ENCODE results near the gene ANKRD10.
A peak's percentile ranks its signal among the peaks of the same experiment; 100 is the strongest.

Gene ANKRD10

DNA sequence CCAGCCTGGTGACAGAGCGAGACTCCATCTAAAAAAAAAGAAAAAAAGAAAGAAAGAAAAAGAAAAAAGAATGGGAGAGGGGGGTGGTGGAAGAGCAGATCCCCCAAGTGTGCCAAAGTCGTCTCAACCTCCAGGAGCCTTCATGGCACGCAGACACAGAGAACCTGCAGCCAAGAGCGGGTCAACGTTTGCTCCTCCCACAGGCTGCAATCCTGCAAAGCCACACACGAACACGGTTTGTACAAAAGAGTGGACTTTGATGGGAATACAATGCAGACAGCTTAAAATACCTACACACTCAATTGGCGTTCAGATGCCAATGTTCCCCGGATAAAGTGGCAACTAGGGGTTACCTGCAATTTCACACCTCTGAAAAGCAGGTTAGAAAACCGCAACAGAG lies 29.4 kb downstream of the ANKRD10 start:
- no peak for DNase-seq

DNA sequence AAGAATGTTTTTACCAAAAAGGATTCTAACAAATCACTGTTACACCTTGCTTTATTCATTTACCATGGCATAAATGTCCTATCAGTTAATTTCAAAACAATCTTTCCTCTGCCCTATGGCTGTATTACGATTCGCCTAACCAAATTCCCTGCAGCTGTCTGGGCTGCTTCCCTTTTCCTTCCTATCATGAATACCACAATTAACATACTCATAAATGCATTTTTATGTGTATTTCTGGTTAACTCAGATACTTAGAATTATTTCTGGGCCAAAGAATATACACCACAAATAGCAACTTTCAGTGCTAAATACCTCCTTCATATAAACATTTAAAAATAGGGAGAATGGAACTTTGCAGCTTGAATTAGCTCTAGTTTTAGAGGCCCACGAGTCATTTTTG lies 30.4 kb downstream of the ANKRD10 start:
- no peak for DNase-seq

DNA sequence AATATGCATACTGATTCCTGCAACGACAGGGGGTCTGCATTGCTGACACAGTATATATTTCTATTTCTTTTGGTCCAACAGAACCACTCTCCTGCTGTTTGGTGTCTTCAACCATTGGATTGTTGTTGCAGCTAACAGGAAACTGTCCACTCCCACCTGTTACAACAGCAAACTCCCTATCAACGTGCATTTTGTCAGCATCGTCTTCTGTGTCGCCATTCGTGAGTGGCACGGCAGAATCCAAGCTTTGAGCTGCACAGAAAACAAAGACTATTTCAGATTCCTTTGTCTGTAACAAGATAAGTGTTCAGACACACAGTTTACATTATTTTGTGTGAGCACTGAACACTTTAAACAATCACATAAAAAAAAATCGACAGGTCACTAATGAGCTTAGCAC lies 31.3 kb downstream of the ANKRD10 start:
- DNase-seq: no peak

DNA sequence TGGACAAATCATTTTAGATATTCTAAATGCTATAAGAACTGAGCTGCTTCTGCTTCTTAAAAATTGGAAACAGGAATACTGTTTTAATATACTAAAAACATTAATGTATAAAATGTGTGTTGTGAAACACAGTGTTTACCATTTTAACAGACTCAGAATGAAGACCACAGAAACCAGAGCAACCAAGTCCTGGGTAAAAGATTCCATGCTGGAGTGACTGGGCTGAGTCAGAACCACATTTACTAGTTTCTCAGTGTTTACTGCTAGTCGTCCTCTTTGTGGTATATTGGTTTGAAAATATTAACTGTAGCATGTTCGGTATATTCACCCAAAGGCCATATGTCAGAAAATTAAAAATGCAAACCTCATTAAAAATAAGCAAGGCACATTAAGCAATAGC lies 31.9 kb downstream of the ANKRD10 start:
- DNase-seq: no peak

DNA sequence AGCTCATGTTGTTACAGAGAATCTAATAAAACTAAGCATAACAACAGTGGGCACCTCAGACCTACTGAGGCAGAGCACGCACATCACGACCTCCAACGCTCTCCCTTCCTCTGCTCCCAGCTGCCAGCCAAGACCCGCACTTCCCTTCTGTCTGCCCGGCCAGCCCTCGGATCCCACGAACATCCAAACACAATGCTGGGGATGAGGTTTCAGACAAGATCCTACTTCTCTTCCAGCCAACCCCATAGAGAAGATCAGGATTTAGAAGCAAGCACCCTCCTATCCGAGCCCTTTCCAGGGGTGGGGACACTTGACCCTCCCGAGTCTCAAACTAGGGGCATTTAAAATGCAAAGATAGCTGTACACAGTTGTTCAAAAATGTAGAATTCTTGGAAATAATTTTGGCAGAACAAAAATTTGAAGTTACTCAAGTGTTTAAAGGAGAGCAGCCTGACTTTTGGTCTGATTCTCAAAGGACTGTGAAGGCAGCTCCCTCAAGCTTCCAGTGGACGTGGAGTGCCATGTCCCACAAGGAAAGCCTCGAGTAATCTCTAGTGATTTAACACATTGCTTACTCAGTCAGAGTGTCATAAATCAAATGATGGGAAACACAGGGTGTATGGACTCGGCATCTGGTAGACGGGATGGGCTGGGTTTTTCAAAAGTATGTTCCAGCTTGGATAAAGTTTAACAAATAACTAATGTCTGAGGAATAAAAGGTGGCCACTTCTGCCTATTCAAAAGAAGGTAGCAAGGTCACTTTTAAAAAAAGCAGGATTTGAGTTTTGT lies 32.8 kb downstream of the ANKRD10 start:
- no peak for DNase-seq

DNA sequence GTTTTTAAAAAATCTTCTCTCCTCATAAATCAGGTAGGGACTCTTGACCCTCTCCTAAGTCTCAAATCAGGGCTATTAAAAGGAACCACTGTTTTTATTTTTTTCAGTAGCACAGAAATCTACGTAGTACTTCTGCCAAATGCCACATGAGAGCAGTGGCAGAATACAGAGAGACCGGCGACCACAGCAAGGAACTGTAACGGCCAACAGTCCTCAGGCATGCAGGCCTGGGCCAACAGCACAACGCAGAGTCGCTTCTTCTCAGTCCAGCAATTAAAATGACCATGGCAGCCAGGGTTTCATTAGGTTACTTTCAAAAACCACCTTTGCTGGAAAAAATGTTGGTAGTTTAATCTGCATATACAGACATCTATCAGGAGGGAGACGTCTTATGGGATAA lies 34.2 kb downstream of the ANKRD10 start:
- no peak for DNase-seq

DNA sequence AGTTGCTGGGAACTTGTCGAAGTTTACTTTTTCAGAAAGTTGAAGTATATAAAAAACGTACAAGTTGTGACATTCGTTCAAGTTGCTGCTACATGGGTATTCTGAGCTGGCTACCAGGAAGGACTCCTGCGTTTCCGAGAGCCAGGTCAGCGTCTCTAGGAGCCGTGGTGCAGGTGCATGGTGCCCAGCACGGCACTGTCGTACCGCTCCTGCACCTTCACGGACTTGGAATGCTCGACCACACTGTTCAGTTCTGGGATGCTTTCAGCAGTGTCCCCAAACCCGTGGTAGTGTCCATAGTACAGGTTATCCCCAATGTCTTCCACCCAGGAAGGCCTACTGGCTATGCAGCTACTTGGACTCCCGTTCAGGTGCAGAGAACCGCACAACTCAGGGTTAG lies 35.4 kb downstream of the ANKRD10 start:
- no peak for DNase-seq

DNA sequence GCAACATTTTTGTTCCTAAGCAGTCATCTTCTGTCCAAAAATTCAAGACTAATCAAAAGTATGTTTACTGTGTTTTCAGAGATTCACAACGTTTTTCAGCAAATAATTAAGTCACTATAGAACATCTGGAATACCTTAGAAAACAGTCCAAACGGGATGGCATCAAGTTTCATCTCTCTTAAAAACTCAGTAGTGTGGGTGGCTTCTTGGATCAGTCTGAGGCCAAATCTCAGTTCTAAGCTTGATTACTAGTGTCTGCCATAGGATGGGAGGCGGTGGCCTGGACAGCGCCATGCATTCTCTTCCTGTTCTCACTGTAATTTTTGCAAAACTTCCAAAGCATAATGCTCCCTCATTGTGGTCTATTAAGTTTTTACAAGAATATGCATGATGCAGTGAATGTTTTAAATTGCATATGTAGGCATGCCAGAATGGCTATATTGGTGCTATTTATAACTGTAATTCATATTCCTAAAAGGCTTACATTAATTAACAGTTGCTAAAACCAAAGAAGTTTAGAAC lies 37.1 kb downstream of the ANKRD10 start:
- DNase-seq: no peak

DNA sequence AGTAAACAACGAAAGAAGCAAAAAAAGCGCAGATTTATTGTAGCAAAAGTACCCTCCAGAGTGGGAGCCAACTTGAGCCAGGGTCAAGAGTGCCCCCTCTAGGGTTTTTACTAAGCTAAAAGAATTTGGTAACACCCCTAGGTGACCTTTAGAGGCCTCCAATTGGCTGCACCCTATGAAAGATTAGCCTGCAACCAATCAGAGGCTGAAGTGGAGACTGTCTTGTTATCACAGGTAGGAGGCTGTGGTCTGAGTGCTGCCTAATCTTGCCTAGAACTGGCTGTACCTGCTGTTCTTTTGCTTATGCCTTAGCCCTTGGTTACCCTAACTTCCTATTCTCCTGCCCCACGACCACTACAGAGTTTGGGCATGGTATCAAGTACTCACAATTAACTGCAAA lies 38.3 kb downstream of the ANKRD10 start:
- no peak for DNase-seq

DNA sequence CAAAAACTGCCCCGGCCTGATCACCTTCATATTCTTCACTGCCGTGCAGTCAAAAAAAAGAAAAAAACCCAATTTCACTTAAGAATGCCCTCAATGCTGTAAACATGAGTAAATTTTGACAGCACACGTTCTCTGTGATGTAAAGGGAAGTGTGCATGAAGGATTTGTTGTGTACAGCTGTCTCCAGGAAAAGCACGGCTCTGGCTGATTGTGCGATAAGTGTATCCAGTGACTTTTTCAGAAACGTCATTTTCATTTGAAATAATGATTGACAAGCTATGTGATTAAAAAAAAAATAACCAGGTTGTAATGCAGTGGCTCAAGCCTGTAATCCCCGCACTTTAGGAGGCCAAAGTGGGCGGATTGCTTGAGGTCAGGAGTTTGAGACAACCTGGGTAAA lies 39.6 kb downstream of the ANKRD10 start:
- DNase-seq: no peak

DNA sequence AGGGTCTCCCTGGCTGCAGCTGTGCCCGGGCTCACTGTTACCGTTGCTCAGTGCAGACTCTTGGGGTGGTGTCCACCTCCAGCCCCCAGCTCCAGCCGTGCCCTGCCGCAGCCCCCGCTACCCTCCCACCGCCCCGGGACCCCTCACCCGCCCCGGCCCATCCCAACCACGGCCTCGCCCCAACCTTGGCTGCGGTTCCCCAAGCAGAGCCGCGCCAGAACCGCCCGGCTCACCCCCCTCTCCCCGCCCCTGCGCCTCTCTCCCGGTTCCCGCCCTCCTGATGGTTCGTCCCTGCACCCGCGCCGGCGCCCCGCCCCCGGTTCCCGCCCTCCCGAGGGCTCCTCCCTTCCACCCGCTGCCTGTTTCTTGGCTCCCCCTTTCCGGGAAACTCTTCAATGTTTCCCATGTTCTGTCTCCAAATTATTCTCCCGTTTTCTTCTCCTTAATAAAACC lies 40.3 kb downstream of the ANKRD10 start:
- peak; percentile 82 for DNase-seq

DNA sequence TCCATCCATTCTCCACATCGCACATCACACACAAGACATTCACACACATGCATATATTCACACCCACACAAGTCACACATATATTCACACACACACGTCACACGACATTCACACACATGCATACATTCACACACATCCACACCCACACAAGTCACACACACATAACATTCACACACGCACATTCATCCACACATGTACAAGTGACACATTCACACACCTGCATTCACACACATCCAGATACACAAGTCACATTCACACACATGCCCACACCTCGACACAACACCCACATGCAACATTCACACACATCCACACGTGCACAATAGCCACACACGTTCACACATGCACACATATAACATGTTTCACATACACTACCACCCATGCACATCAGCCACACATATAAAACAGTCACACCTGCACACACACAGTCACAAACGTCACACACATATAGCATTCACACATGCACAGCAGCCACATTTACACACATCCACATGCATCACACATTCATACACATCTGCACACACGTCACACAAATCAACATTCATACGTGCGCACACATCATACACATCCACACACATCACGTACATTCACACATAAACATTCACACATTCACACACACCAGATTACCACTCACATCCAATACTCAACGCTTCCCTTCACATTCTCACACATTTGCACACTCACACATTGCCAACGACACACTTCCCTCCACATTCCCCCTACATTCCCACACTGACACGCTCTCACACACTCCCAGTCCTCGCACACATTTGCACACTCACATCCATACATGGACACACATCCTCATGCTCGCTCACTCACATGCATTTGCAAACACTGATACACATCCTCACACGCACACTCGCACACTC lies 41.0 kb downstream of the ANKRD10 start:
- DNase-seq: no peak

DNA sequence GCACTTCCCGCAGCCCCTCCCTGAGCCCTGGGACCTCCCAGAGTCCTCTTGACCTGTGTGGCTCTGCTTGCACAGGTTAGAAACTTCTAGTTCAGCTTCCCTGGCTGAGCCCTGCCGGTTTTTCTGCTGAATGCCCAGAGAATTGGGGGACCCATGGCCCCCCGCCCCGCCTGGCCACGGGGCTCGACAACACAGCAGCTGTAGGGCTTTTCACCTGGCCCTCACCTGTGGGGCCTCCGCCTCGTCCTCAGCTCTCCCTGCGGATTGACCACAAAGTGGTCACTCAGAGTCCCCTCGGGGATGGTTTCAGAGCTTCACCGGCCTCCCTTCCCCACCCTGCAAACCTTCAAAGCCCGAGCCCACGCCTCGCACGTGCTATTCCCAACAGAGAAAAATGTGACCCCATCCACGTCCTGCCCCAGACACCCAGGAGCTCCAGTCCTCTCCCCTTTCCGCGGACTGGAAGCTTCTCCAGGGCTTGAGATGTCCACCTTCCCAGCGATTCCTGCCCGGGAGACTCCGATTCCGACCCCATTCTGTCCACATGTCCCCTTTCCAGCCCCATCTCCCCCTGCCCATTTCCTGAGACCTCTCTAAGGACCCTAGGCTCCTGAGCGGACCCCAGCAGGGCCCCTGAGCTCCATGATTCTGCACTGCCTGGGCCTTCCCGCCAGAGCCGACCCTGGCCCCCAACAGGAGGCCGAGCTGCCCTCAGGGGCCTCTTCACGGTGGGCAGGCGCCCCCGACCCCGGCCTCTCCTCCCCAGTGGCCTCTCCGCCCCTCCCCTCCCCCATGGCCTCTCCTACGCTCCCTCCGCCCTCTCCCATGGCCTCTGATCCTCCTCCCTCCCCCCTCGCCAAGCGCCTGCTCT lies 41.9 kb downstream of the ANKRD10 start:
- DNase-seq: no peak

DNA sequence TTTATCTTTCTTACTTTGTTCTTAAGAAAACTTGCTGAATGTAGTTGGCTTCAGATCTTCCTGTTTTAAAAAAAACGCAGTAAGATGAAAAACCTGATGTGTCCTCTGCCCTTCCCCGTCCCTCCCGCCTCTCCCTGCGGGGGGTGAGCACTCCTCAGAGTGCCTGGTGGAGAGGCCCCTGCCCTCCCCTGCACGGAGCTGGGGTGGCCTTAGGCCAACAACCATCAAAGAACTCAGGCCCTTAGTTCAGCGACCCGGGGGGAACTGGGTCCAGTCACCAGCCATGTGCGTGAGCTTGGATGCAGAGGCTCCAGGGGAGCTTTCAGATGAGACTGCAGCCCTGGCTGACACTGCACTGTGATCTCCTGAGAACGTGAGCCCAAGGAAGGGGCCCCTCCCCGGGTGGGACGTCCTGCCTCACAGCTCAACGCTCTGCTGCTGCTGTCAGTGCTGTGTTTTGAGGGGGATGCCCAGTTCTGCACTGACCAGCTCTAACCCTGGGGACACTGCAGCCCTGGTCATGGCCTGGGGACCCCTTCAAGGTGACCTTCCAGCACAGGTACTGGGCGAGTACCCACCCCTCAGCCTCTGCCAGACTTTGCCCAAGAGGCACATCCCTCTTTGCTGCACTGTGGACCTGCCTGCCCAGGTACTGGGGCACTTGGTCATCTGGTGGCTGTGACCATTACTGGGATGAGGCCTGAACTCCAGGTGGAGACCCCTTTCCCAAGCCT lies 42.7 kb downstream of the ANKRD10 start:
- no peak for DNase-seq

DNA sequence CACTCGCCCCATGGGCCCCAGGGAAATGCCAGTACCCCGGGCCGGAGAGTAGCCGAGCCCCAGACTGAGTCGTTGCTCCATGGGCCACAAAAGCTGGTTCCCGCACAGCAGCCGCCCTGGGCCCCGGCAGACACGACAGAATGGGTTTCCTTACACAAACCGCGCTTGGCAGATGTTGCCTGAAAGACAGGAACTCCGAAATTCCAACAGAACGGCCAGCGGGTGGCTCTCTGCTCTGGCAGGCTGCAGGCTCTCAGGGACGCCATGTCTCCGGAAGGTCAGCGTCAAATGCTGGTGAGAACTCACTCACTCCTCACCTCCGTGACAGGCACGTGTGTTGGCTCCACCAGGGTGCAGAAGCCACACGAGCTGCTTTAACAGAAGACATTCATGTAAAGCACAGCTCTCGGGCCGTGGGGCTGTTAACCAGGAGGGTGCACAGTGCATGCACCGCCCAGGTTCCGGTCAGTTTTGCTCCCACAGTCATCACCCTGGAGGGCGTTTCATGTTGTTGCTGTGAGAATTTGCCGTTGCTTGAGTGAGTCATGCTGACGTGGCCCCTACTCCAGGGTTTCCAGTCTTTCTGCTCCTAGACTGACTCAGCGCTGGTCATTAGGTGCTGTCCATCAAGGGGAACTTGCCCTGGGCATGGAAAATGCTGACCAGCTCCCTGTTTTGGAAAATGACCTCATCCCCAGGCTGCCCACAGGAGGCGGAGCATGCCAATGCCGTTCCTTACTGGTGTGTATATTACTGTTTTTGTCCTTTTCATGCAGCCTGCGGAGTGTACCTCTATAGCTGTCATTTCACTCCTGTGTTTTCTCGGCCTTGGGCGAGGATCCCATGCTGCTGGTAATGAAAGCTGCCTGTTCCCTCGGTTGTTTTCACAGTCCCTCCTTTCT lies 44.8 kb downstream of the ANKRD10 start:
- DNase-seq: no peak

DNA sequence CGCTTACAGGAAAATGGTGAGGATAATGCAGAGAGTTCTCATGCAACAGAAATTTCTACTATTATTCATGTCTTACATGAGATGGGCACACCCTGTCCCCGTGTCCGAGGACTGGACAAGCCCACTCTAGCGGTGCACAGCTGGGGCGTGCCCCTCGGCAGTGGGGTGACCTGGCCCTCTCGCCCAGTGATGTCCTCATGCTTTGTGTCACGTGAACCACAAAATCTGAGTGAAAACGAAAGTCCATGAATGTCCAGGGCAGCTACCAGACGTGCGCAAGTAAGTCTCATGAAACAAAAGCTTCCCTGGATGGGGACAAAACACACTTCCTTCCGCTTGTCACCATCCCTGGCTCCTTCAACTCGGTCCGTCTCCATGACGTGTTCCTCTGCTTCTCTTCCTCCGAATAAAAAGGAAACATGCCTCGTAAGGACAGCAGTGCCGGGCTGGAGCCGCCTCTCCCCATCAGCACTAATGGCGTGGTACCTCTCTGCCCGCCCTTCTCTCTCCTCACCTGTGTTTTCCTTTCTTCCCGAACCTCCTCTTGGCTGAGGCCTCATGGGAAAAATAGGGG lies 45.6 kb downstream of the ANKRD10 start:
- DNase-seq: no peak

DNA sequence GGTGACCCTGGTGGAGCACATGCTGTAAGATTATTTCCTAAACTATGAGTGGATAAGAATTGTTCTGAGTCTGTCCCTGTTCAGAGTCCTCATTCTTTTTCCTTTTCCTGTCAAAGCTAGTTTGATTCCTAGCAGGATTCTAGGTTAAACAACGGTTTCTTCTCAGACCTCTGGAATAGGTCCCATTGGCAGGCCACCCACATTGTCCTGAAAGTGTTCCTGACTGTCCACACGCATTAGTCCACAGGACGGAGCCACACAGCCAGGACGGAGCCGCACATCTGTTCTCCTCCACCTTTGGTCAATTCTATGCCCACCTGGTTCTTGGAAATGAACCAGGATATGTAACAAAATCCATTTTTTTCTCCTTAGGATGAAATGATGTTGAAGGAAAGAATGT lies 46.1 kb downstream of the ANKRD10 start:
- no peak for DNase-seq

DNA sequence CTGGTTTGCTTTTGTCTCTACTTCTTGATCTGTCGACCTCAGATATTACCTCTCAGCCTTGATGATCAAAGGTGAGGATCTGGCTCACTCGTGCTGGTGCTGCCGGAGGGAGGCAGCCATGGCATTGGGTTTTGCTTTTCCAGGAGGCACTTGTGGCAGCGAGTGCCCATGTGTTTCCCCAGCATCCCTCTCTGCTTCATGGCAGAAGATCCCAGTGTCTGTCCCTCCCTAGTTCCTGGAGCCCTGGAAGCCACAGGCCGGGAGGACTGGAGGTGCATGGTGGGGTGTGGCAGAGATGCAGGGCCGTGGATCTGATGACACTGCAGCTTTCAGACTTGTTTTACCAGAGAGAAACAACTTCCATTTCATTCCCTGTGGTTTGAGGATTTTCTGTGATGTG lies 47.5 kb downstream of the ANKRD10 start:
- DNase-seq: no peak

DNA sequence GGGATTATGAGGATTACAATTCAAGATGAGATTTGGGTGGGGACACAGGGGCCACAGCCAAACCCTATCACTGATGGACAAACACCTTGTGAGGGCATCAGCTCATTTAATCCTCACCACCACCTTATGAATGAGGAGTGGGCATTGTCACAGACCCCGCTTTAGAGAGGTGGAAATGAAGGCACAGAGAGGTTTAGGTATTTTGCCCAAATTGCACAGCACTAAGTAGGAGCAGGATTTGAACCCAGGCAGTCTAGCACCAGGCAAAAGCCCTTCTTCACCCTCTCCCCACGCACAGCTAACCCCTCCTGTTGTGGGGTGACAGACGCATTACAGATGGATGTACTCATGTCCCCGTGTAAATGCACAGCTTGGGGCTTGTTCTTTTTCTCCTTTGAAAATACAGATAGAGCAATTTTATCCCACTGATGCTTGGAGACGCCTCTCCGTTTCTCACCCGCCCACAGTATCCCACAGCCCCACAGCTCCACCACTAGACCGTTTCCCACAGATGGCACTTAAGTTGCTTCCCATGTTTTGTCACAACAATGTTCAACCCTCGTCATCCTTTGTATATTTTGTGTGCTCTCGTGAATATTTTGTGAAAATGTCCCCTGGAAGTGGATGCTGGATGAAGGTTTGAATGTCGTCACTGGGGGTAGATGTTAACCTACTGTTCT lies 48.2 kb downstream of the ANKRD10 start:
- DNase-seq: no peak

DNA sequence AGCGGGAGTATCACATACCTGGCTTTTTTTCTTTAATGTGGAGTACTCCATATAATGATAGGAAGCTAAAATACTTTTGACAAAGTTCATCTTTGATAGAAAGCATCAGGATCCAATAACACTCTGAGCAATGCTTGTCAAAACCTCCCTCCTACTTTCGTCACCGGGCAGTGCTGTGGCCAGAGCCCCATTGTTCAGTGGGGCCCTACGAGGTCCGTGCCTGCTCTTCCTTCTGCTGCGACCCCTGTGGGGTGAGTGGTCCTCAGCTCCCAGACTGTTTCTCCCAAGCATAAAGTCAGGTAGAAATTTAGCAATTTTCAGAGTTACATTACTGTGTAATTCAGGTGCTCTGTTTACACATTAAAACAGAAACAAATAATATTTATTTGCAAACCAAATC lies 51.2 kb downstream of the ANKRD10 start:
- DNase-seq: no peak
